Pancreas (tissue), 10 donors: ENCODE results near the gene LANCL1. TPM values are rescaled to one million over a fixed set of nuclear protein-coding genes. Genes with fewer than 3 reads are reported as not detected.
"Not testable (repeated sequence)": the region's sequence is repeated elsewhere in the genome, so short reads cannot be mapped to it uniquely, and the experiment has no call there.

Experiments used
- ATAC-seq, 4 donors: fragments of 200-7000 bp; cut with Tn5 transposase; one replicate each; pipeline versions ENCODE4 v1.8.0 to v1.9.1; 2020; ENCODE audit warnings: mild to moderate bottlenecking in 4 of 4, moderate library complexity in 4 of 4
- DNase-seq, 6 donors: peaks; one replicate each; pipeline ENCODE4 v3.0.0-alpha.2; 2020
- FAIRE-seq: peaks from 2 replicates; lab custom pipeline; 2012; peaks lifted over from hg19 to GRCh38; lab: Jason Lieb, UNC
- H3K27ac ChIP-seq, 4 donors: fragments of 200-600 bp; sonication (generic); 1 replicate in 3 of 4; 2 replicates in 1 of 4; pipeline versions ENCODE4 v1.5.0 to v1.8.0; 2020
- H3K27me3 ChIP-seq, 4 donors: fragments of 200-600 bp; one replicate each; pipeline ENCODE4 v1.8.0; 2021
- H3K36me3 ChIP-seq, 3 donors: fragments of 200-600 bp; sonication (generic) in 1 of 3; one replicate each; pipeline versions ENCODE4 v1.5.0 to v1.8.0; 2020 to 2021
- H3K4me1 ChIP-seq, 3 donors: fragments of 200-600 bp; one replicate each; pipeline ENCODE4 v1.8.0; 2021
- H3K4me3 ChIP-seq, 4 donors: fragments of 200-600 bp; sonication (generic) in 2 of 4; one replicate each; pipeline versions ENCODE4 v1.5.0 to v1.8.0; 2020 to 2021
- H3K9me3 ChIP-seq, 4 donors: fragments of 200-600 bp; one replicate each; pipeline ENCODE4 v1.8.0; 2021
- WGBS, 2 donors: extraction: QIAGEN DNeasy Blood & Tissue Kit; methylation state at CpG; one replicate each; pipeline ENCODE4 v1.1.7; 2013; 5-methylcytosine and 5-hydroxymethylcytosine counted together
- intact Hi-C, 3 donors: fragments of 100-400 bp; cut with DNase I; formaldehyde crosslinking; loops; one replicate each; pipeline versions ENCODE4 v1.11.1 to v1.14.2; 2022
- polyA plus RNA-seq, 2 donors: library from polyadenylated mRNA; stranded (reverse); fragments of 200-250 nt; gene quantifications; one replicate each; pipeline ENCODE4 v1.2.3, GENCODE V29; 2013
- total RNA-seq, 6 donors: library from RNA; stranded (reverse); fragmentation: NEBNext Ultra II Directional in 4 of 6; extraction: Animal tissue kit (Norgen Biotek cat#: 25700) in 4 of 6; gene quantifications; one replicate each; pipeline versions ENCODE4 v1.2.1 to v1.2.4, GENCODE V29; 2021 to 2023
- TF ChIP-seq, protein P1 (sequence below), 4 donors: fragments of 200-600 bp; sonication (generic) in 3 of 4; IDR thresholded peaks; one replicate each; pipeline versions ENCODE4 v1.5.0 to v1.8.0; 2021; ENCODE audit warnings: antibody characterized with exemption in 4 of 4
- donor health status: healthy with polysubstance abuse.
- donor health status: DM: no; HTN: no; CAD: no; lungs with moderate emphysema.
- donor health status: DM: no; HTN: no; CAD: no.
- donor health status: control.
- donor health status: control.
- donor health status: Bipolar disorder and iron deficiency.
- donor health status: DM: yes; HTN: yes; CAD: no.
- donor health status: DM: no; HTN: no; CAD: no.
- donor health status: DM: no; HTN: no; CAD: no.
- donor health status: DM: yes; HTN: yes; CAD: no.

The LANCL1 gene
- total and polyA plus RNA-seq, 8 donors, result 6.0 to 25.0 (median 18.2) TPM

DNA sequence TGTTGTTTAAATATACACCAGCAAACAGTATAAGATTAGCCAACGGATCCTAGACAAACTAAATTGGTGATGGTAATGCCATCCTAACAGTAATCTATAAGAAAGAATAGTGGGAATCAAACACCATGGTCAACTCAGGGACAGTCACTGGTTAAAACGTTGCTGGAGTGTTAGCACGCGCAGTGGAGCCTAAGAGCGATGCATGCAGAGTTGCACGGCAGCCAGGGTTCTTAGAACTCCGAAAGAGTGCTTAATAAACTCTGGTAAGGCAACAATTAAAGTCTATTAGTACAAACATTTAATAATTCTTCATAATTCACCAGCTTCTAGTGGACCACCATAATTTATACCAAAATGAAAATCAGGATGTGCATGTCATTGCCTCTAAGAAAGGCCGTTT, 22.2 kb downstream of the LANCL1 start:
- no peaks in the 10 kb centered on the region for H3K27me3 ChIP-seq
- peaks cover 0 to 17% (median 3%) of the 10 kb centered on the region in 3 donors for H3K36me3 ChIP-seq
- no peak for DNase-seq
- intact Hi-C loops, result no loop called here
- no peaks in the 10 kb centered on the region for H3K4me1 ChIP-seq
- H3K9me3 ChIP-seq, result no peaks in the 10 kb centered on the region
- ATAC-seq, result no peak
- TF ChIP-seq, protein P1, sequence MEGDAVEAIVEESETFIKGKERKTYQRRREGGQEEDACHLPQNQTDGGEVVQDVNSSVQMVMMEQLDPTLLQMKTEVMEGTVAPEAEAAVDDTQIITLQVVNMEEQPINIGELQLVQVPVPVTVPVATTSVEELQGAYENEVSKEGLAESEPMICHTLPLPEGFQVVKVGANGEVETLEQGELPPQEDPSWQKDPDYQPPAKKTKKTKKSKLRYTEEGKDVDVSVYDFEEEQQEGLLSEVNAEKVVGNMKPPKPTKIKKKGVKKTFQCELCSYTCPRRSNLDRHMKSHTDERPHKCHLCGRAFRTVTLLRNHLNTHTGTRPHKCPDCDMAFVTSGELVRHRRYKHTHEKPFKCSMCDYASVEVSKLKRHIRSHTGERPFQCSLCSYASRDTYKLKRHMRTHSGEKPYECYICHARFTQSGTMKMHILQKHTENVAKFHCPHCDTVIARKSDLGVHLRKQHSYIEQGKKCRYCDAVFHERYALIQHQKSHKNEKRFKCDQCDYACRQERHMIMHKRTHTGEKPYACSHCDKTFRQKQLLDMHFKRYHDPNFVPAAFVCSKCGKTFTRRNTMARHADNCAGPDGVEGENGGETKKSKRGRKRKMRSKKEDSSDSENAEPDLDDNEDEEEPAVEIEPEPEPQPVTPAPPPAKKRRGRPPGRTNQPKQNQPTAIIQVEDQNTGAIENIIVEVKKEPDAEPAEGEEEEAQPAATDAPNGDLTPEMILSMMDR (IDR thresholded peaks at IDR 0.05), result no peak
- WGBS, 2 donors, result 80 to 89% methylated on average over 8 of the region's 8 CpGs
- no peak overlapping the region for H3K27ac ChIP-seq
- no peak for FAIRE-seq
- H3K4me3 ChIP-seq, result no peak overlapping the region

DNA sequence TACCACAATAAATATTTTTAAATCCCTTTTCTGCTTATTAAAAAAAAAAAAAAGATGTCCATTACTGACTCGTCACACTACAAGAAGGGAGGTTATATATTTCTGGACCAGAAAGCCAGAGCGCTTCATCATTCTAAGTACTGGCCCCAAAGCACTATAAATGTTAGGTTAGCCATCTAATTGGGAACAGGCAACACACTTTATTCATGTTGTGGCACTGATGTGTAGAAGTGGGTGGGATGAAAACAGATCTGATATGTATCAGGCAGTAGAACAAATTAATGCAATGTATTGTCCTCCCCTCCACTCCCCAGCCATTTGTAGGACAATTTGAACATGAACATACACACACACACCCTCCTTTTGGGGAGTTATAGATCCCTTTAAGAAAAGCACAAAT, 24.4 kb downstream of the LANCL1 start:
- 99 to 100% methylated on average over 2 of the region's 2 CpGs for WGBS, 2 donors
- ATAC-seq, result no peak
- FAIRE-seq, result no peak
- H3K4me3 ChIP-seq, result no peak overlapping the region
- peaks cover 0 to 17% (median 3%) of the 10 kb centered on the region in 3 donors for H3K36me3 ChIP-seq
- no peaks in the 10 kb centered on the region for H3K4me1 ChIP-seq
- intact Hi-C loops, result no loop called here
- H3K9me3 ChIP-seq, result no peaks in the 10 kb centered on the region
- no peak overlapping the region for H3K27ac ChIP-seq
- no peak for DNase-seq
- TF ChIP-seq, protein P1 (IDR thresholded peaks at IDR 0.05), result no peak
- H3K27me3 ChIP-seq, result no peaks in the 10 kb centered on the region

DNA sequence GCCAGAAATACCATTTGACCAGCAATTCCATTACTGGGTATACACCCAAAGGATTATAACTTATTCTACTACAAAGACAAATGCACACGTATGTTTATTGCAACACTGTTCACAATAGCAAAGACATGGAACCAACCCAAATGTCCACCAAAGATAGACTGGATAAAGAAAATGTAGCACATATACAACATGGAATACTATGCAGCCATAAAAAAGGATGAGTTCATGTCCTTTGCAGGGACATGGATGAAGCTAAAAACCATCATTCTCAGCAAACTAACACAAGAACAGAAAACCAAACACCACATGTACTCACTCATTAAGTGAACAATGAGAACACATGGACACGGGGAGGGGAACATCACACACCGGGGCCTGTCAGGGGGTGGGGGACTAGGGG, 25.6 kb downstream of the LANCL1 start:
- H3K27ac ChIP-seq, DNase-seq, H3K9me3 ChIP-seq, H3K4me3 ChIP-seq, intact Hi-C loops, H3K4me1 ChIP-seq, FAIRE-seq, ATAC-seq, H3K27me3 ChIP-seq: not testable (repeated sequence)
- peaks cover 0 to 17% (median 3%) of the 10 kb centered on the region in 3 donors for H3K36me3 ChIP-seq
- WGBS, 2 donors, result 97 to 98% methylated on average over 3 of the region's 3 CpGs

DNA sequence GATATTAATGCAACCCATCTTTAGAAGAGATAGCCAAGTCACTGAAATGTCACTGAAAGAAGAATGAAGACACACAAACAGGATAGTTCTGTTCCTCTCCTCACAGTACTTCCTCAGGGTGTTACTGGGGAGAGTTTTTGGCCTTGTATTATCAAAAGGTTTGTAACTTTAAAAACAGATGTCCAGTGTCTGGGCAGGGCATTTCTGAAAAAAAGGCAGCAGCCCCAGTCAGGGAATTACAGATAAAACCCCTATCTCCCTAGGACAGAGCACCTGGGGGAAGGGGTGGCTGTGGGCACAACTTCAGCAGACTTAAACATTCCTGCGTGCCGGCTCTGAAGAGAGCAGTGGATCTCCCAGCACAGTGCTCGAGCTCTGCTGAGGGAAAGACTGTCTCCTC, 30.8 kb downstream of the LANCL1 start:
- no peaks in the 10 kb centered on the region for H3K4me1 ChIP-seq
- intact Hi-C loops, result no loop called here
- 94 to 95% methylated on average over 3 of the region's 3 CpGs for WGBS, 2 donors
- H3K36me3 ChIP-seq, result no peaks in the 10 kb centered on the region
- no peaks in the 10 kb centered on the region for H3K27me3 ChIP-seq
- no peak overlapping the region for H3K4me3 ChIP-seq
- FAIRE-seq (no peak), DNase-seq (no peak), ATAC-seq (no peak)
- no peak overlapping the region for H3K27ac ChIP-seq
- TF ChIP-seq, protein P1 (IDR thresholded peaks at IDR 0.05), result no peak
- H3K9me3 ChIP-seq, result no peaks in the 10 kb centered on the region

DNA sequence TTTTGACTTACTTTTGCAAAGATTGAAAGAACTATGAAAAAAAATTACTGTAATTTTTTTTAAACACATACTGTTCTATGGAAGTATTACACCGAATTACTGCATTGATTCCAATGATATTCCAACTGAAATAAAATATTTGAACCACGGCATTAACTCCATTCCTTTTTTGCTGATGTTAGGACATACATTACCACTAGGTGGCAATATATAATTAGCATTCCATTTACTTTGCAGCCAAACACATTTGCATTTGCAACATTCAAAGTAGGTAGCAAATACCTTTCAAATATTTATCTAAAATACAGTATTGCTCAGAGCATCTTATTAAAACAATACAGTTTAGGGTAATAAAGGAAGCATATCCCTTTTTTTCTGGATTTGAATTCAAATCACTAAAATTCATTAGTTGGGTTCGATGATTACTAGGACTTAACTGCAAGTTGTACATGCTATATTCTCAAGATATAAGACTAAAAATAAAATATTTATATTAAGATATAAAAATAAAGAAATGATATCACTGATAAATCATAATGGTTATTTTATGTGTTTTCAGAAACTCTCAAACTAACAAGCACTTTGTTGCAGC, 31.3 kb downstream of the LANCL1 start:
- Histone ChIP-seq H3K27ac (no peak overlapping the region), H3K4me3 (no peak overlapping the region), H3K9me3 (no peaks in the 10 kb centered on the region), H3K27me3 (no peaks in the 10 kb centered on the region), H3K36me3 (no peaks in the 10 kb centered on the region), H3K4me1 (peaks cover 0 to 4% (median 0%) of the 10 kb centered on the region in 3 donors)
- intact Hi-C loops, result no loop called here
- WGBS, 2 donors, result 45 to 50% methylated on average over 3 of the region's 3 CpGs
- FAIRE-seq (no peak), ATAC-seq (peak in 1 of 4 donors; percentile 48), DNase-seq (no peak)
- TF ChIP-seq, protein P1 (IDR thresholded peaks at IDR 0.05), result peak; percentile 15 to 60 (median 58)
